GM12801 (cell line): Measurements from ENCODE around the gene EXOC2.

ENCODE experiments used
- TF ChIP-seq, protein P1 (sequence below): IDR thresholded peaks from one replicate; pipeline ENCODE4 v1.5.1; 2011; ENCODE audit warnings: control low read depth; ENCODE audit not compliant: insufficient read length; ENCODE audit errors: extremely low read depth

Gene EXOC2

DNA sequence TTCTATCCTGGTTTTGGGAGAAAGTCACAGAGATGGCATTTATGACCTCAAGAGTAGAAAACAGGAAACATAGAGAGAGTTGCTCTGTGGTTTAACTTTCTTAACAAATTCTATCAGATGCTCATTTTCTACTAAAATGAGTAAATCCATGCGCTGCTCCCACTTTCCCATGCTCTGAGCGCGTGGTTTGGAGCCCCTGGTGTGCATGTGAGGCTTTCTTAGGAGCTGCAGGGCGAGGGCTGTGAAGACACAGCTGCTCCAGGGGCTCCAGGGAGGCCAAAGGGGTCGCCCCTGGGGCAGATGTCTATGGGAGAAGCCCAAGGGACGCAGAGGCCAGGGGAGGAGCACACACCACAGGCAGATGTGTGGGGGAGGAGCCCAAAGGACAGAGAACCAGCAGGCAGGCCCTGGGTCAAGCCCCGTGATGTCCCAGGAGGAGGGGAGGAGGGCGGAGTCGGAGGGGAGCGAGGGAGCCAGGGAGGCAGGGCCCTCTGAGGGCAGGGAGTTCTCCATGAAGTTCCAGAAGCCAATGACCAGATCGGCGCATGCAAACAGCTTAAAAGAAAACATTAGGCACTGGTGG is 178.5 kb downstream of the EXOC2 start:
- TF ChIP-seq, protein P1, sequence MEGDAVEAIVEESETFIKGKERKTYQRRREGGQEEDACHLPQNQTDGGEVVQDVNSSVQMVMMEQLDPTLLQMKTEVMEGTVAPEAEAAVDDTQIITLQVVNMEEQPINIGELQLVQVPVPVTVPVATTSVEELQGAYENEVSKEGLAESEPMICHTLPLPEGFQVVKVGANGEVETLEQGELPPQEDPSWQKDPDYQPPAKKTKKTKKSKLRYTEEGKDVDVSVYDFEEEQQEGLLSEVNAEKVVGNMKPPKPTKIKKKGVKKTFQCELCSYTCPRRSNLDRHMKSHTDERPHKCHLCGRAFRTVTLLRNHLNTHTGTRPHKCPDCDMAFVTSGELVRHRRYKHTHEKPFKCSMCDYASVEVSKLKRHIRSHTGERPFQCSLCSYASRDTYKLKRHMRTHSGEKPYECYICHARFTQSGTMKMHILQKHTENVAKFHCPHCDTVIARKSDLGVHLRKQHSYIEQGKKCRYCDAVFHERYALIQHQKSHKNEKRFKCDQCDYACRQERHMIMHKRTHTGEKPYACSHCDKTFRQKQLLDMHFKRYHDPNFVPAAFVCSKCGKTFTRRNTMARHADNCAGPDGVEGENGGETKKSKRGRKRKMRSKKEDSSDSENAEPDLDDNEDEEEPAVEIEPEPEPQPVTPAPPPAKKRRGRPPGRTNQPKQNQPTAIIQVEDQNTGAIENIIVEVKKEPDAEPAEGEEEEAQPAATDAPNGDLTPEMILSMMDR, result no peak

DNA sequence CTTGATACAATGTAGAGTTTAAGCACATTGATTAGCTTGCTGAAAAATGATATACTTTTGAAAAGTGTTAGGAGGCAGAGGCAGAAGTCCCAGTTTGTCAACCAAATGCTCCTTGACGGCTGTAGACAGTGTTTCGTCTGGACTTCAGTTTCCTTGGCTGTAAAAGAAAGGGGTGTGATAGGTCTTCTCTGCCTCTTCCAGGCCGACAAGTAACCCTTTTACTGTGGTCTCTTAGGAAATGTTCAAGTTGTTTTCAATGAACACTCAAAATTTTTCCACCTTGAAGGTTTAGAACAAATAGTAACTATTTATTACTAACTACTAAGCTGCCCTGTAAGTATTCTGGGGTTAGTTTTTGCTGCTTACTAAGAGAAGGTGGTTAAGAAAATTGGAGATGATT is 179.0 kb downstream of the EXOC2 start:
- TF ChIP-seq, protein P1, result no peak

DNA sequence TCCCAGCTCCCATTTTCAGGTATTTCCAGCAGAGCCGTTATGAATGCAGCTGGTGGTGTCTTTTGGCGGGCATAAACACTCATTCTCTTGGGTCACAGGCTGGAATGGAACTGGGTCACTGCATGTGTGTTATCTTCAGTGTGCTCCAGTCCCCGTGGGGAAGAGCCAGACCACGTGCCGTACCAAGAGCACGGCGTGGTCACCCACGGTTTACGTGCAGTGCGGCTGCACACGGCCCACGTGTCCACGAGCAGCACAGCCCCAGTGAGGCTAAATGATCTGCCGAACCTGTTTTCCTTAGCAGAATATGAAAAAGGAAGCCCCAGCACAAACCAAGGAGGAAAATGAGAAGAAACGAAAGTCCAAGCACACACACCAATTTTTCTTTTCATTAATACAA is 179.9 kb downstream of the EXOC2 start:
- TF ChIP-seq, protein P1, result no peak

DNA sequence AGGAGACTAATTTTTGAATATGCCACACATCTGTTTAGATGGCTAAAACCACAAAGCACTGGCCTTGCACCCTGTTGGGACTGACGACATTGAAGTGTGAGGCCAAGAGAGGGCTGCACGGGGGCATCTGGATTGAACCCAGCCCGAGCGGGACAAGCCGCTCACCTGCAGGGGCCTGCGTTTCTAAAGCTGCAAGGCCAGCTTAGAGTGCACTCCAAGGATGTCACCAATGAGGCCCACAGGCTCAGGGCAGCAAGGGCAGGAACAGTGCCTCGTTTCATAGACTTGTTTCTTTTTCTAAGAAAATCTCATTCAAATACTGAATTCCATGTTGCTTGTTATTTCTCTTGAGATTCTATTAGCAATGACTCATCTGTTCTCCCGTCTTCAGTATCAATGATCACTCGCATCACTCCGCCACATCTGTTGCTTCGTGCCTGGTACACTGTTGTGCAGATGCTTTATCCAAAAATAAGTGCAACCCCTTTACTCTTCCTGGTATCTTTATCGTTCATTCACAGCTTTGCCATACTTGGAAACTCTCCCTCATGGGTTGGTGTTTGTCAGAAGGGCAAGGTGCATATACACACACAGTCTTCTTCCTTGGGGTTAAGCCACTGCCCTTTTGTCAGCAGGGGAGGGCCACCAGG is 181.3 kb downstream of the EXOC2 start:
- TF ChIP-seq, protein P1, result no peak

DNA sequence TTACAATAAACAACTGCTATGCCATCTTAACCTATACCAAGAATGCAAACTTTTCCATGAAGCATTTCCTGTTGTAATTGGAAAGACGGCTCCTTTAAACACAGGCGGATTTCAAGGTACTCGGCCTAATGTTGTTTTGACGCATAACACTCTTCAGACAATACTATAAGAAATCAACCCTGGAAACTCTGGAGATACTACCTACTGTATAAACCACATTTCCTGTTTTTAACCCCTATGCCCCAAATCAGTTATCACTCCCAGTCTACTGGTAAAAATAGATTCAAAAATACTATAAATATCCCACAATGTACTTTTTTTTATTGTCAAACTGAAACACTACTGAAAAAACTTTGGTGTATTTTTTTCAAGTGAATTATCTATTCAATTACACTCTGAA is 183.3 kb downstream of the EXOC2 start:
- TF ChIP-seq, protein P1, result no peak

DNA sequence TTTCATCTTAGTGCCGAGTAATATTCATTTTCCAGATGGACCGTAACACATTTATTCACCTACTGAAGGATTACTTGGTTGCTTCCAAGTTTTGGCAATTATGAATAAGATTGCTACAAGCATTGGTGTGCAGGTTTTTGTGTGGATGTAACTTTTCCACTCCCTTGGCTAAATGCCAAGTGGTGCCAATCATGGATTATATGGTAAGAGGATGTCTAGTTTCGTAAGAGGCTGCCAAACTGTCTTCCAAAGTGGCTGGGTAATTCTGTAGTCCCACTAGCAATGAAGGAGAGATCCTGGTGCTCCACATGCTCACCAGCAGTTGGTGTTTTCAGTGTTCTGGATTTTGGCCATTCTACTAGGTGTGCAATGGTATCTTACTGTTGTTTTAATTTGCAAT is 184.3 kb downstream of the EXOC2 start:
- TF ChIP-seq, protein P1, result no peak

DNA sequence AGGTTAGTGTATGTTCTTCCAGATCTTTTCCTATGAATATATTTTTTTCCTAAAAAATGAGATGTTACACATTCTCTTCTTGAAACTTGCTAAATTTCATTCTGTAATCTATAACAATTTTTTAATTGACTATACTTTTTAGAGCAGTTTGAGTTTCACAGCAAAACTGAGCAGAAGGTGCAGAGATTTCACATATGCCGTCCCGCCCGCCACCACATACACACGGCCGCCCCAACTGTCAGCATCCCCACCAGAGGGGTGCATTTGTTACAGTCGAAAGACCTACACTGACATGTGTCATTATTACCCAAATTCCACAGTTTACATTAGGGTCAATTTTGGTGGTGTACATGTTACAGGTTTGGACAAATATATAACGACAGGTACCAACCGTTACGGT is 184.9 kb downstream of the EXOC2 start:
- TF ChIP-seq, protein P1, result no peak
